ENCODE results near the gene KLHL3. TPM values are rescaled to one million over a fixed set of nuclear protein-coding genes. Genes with fewer than 3 reads are reported as not detected.

The KLHL3 gene
- total RNA-seq, 1 donor from 2014 or later = 5.7 TPM

- Mint-ChIP-seq H3K9me3 (ENCODE audit: unreplicated experiment) (no peaks in the 10 kb centered on the region), H3K27ac (ENCODE audit: unreplicated experiment) (no peak overlapping the region), H3K27me3 (ENCODE audit: unreplicated experiment) (no peaks in the 10 kb centered on the region), H3K36me3 (ENCODE audit: unreplicated experiment) (no peaks in the 10 kb centered on the region), H3K4me1 (ENCODE audit: low read depth, unreplicated experiment) (no peaks in the 10 kb centered on the region), H3K4me3 (ENCODE audit: unreplicated experiment) (no peak overlapping the region)
- DNase-seq = no peak
- no peak for TF ChIP-seq CTCF (IDR thresholded peaks at IDR 0.05; ENCODE audit: partially characterized antibody, unreplicated experiment)
Observed at GRCh38 chr5:137609127-137609526, 126.8 kb downstream of the KLHL3 start.

GRCh38 chr5:137607771-137608170, 128.1 kb downstream of the KLHL3 start:
- TF ChIP-seq CTCF (IDR thresholded peaks at IDR 0.05; ENCODE audit: partially characterized antibody, unreplicated experiment) = no peak
- H3K4me1 Mint-ChIP-seq (ENCODE audit: low read depth, unreplicated experiment) = no peaks in the 10 kb centered on the region
- H3K4me3 Mint-ChIP-seq (ENCODE audit: unreplicated experiment) = no peak overlapping the region
- no peaks in the 10 kb centered on the region for H3K36me3 Mint-ChIP-seq (ENCODE audit: unreplicated experiment)
- H3K27ac Mint-ChIP-seq (ENCODE audit: unreplicated experiment) = no peak overlapping the region
- no peak for DNase-seq
- H3K9me3 Mint-ChIP-seq (ENCODE audit: unreplicated experiment) = no peaks in the 10 kb centered on the region
- H3K27me3 Mint-ChIP-seq (ENCODE audit: unreplicated experiment) = no peaks in the 10 kb centered on the region

GRCh38 chr5:137606401-137606800, 129.5 kb downstream of the KLHL3 start:
- Mint-ChIP-seq H3K4me1 (ENCODE audit: low read depth, unreplicated experiment) (no peaks in the 10 kb centered on the region), H3K4me3 (ENCODE audit: unreplicated experiment) (no peak overlapping the region), H3K36me3 (ENCODE audit: unreplicated experiment) (no peaks in the 10 kb centered on the region), H3K27me3 (ENCODE audit: unreplicated experiment) (no peaks in the 10 kb centered on the region), H3K9me3 (ENCODE audit: unreplicated experiment) (no peaks in the 10 kb centered on the region), H3K27ac (ENCODE audit: unreplicated experiment) (no peak overlapping the region)
- no peak for DNase-seq
- no peak for TF ChIP-seq CTCF (IDR thresholded peaks at IDR 0.05; ENCODE audit: partially characterized antibody, unreplicated experiment)

- H3K4me3 Mint-ChIP-seq (ENCODE audit: unreplicated experiment) = no peak overlapping the region
- no peak for TF ChIP-seq CTCF (IDR thresholded peaks at IDR 0.05; ENCODE audit: partially characterized antibody, unreplicated experiment)
- no peak for DNase-seq
- no peaks in the 10 kb centered on the region for H3K4me1 Mint-ChIP-seq (ENCODE audit: low read depth, unreplicated experiment)
- no peaks in the 10 kb centered on the region for H3K9me3 Mint-ChIP-seq (ENCODE audit: unreplicated experiment)
- no peak overlapping the region for H3K27ac Mint-ChIP-seq (ENCODE audit: unreplicated experiment)
- no peaks in the 10 kb centered on the region for H3K36me3 Mint-ChIP-seq (ENCODE audit: unreplicated experiment)
- H3K27me3 Mint-ChIP-seq (ENCODE audit: unreplicated experiment) = no peaks in the 10 kb centered on the region
Observed at GRCh38 chr5:137605411-137605810, 130.5 kb downstream of the KLHL3 start.

- H3K36me3 Mint-ChIP-seq (ENCODE audit: unreplicated experiment) = peaks cover under 1% of the 10 kb centered on the region
- no peak for TF ChIP-seq CTCF (IDR thresholded peaks at IDR 0.05; ENCODE audit: partially characterized antibody, unreplicated experiment)
- H3K27me3 Mint-ChIP-seq (ENCODE audit: unreplicated experiment) = no peaks in the 10 kb centered on the region
- H3K9me3 Mint-ChIP-seq (ENCODE audit: unreplicated experiment) = no peaks in the 10 kb centered on the region
- H3K27ac Mint-ChIP-seq (ENCODE audit: unreplicated experiment) = no peak overlapping the region
- no peak overlapping the region for H3K4me3 Mint-ChIP-seq (ENCODE audit: unreplicated experiment)
- DNase-seq = no peak
- no peaks in the 10 kb centered on the region for H3K4me1 Mint-ChIP-seq (ENCODE audit: low read depth, unreplicated experiment)
Observed at GRCh38 chr5:137604348-137605095, 131.4 kb downstream of the KLHL3 start.

Data from glutamatergic neuron (in vitro differentiated cells).